HG03460 (cell line): Measurements from ENCODE around the gene EPB41L5.
"Not testable (repeated sequence)": the region's sequence is repeated elsewhere in the genome, so short reads cannot be mapped to it uniquely, and the experiment has no call there.

Experiments
- ATAC-seq: cut with Tn5 transposase; IDR thresholded peaks from one replicate; pipeline ENCODE4 v1.9.1; 2021; ENCODE audit not compliant: unreplicated experiment

EPB41L5 gene

GRCh38 chr2:120029672-120030640 lies 17.1 kb downstream of the EPB41L5 start:
- ATAC-seq, result no peak

- ATAC-seq, result no peak
Measured at GRCh38 chr2:120032297-120032696, 19.4 kb downstream of the EPB41L5 start.

- ATAC-seq, result no peak
Measured at GRCh38 chr2:120034027-120034426, 21.1 kb downstream of the EPB41L5 start.

- no peak for ATAC-seq
Measured at GRCh38 chr2:120034621-120035020, 21.7 kb downstream of the EPB41L5 start.

- no peak for ATAC-seq
Measured at GRCh38 chr2:120036145-120036544, 23.3 kb downstream of the EPB41L5 start.

GRCh38 chr2:120037995-120038541 lies 25.2 kb downstream of the EPB41L5 start:
- ATAC-seq, result no peak

GRCh38 chr2:120042359-120042758 lies 29.5 kb downstream of the EPB41L5 start:
- no peak for ATAC-seq

- ATAC-seq, result no peak
Measured at GRCh38 chr2:120044336-120044735, 31.5 kb downstream of the EPB41L5 start.

- ATAC-seq, result not testable (repeated sequence)
Measured at GRCh38 chr2:120045775-120046174, 32.9 kb downstream of the EPB41L5 start.

- ATAC-seq, result not testable (repeated sequence)
Measured at GRCh38 chr2:120046252-120046651, 33.4 kb downstream of the EPB41L5 start.

GRCh38 chr2:120052597-120052996 lies 39.7 kb downstream of the EPB41L5 start:
- ATAC-seq, result no peak

- ATAC-seq, result no peak
Measured at GRCh38 chr2:120053891-120054290, 41.0 kb downstream of the EPB41L5 start.

GRCh38 chr2:120059483-120059882 lies 46.6 kb downstream of the EPB41L5 start:
- no peak for ATAC-seq

- ATAC-seq, result no peak
Measured at GRCh38 chr2:120060088-120060623, 47.3 kb downstream of the EPB41L5 start.

GRCh38 chr2:120064664-120065063 lies 51.8 kb downstream of the EPB41L5 start:
- no peak for ATAC-seq

GRCh38 chr2:120066800-120067547 lies 54.1 kb downstream of the EPB41L5 start:
- no peak for ATAC-seq

GRCh38 chr2:120068040-120068658 lies 55.3 kb downstream of the EPB41L5 start:
- not testable (repeated sequence) for ATAC-seq

- no peak for ATAC-seq
Measured at GRCh38 chr2:120075545-120075944, 62.7 kb downstream of the EPB41L5 start.

GRCh38 chr2:120077896-120078295 lies 65.0 kb downstream of the EPB41L5 start:
- ATAC-seq, result no peak

GRCh38 chr2:120079647-120080046 lies 66.8 kb downstream of the EPB41L5 start:
- no peak for ATAC-seq

GRCh38 chr2:120091436-120091835 lies 78.6 kb downstream of the EPB41L5 start:
- ATAC-seq, result no peak
